Motor neuron (in vitro differentiated cells): ENCODE data around the gene HADH. TPM values are rescaled to one million over a fixed set of nuclear protein-coding genes. Genes with fewer than 3 reads are reported as not detected.
"Not testable (repeated sequence)": the region's sequence is repeated elsewhere in the genome, so short reads cannot be mapped to it uniquely, and the experiment has no call there.

ENCODE experiments used
- ATAC-seq, 8 experiments: fragments of 200-7000 bp; cut with Tn5 transposase; replicated peaks in 6 of 8; 2 replicates each; pipeline ENCODE4 v1.8.0; 2021; ENCODE audit warnings: mild to moderate bottlenecking in 8 of 8, moderate library complexity in 8 of 8
- H3K27ac ChIP-seq, 2 donors: fragments of 250-450 bp; sonication (Bioruptor Pico); 2 replicates each; pipeline ENCODE4 v1.9.0; 2021; ENCODE audit warnings: antibody characterized with exemption in 2 of 2, mild to moderate bottlenecking in 2 of 2, moderate library complexity in 1 of 2
- H3K4me1 ChIP-seq, 2 donors: fragments of 250-450 bp; sonication (Bioruptor Pico); replicated peaks in 1 of 2; 2 replicates each; pipeline ENCODE4 v1.6.1; 2021; ENCODE audit warnings: antibody characterized with exemption in 2 of 2, mild to moderate bottlenecking in 2 of 2, moderate library complexity in 1 of 2
- H3K4me3 ChIP-seq, 5 donors: fragments of 250-450 bp; sonication (Bioruptor Pico); 2 replicates each; pipeline ENCODE4 v1.9.0; 2021; ENCODE audit warnings: antibody characterized with exemption in 5 of 5, mild to moderate bottlenecking in 5 of 5, moderate library complexity in 4 of 5
- WGBS, 10 experiments: fragments of 450-650 bp; shearing (Covaris generic); methylation state at CpG; one replicate each; pipeline ENCODE4 v1.0.0; 2022; 5-methylcytosine and 5-hydroxymethylcytosine counted together
- in situ Hi-C, 9 experiments: fragments of 400-800 bp; cut with MboI; loops; one replicate each; pipeline ENCODE4 v1.15.0; 2021; ENCODE audit warnings: low sequenced_read_pairs in 9 of 9, low pct_unique_long_range_greater_than_20kb in 2 of 9; ENCODE audit not compliant: unreplicated experiment in 9 of 9
- total RNA-seq, 8 experiments: library from RNA; unstranded; fragments of 300-600 nt; gene quantifications; 2 replicates each; pipeline versions ENCODE4 v1.2.3 to v1.2.4, GENCODE V29; 2022

The HADH gene
- total RNA-seq, 8 experiments from 2014 or later: 7.0 to 49.2 (median 17.7) TPM

GRCh38 chr4:108001540-108002135 is 11.9 kb downstream of the HADH start:
- H3K4me3 ChIP-seq: no peak overlapping the region
- no peak for ATAC-seq
- in situ Hi-C loops: loop anchor here in 3 of 9 experiments (25.0 kb wide), 2 partner anchors 561 to 586 kb away; no protein-coding TSS in a partner anchor
- no peak overlapping the region for H3K27ac ChIP-seq
- 80 to 100% (median 100%) methylated on average over 1 to 3 of the region's 3 CpGs; no CpG with 5 or more reads in 2 of the 10 experiments for WGBS, 10 experiments
- no peaks in the 10 kb centered on the region for H3K4me1 ChIP-seq

GRCh38 chr4:108003982-108004515 is 14.4 kb downstream of the HADH start:
- Histone ChIP-seq H3K27ac (no peak overlapping the region), H3K4me1 (no peaks in the 10 kb centered on the region), H3K4me3 (no peak overlapping the region)
- in situ Hi-C loops: loop anchor here in 3 of 9 experiments (25.0 kb wide), 2 partner anchors 558 to 583 kb away; no protein-coding TSS in a partner anchor
- WGBS, 10 experiments: 88 to 100% (median 97%) methylated on average over 2 to 4 of the region's 4 CpGs; no CpG with 5 or more reads in 6 of the 10 experiments
- no peak for ATAC-seq

- Histone ChIP-seq H3K27ac (no peak overlapping the region), H3K4me3 (no peak overlapping the region), H3K4me1 (no peaks in the 10 kb centered on the region)
- in situ Hi-C loops: loop anchor here in 3 of 9 experiments (25.0 kb wide), 2 partner anchors 558 to 583 kb away; no protein-coding TSS in a partner anchor
- WGBS, 10 experiments: 20 to 100% (median 81%) methylated on average over 1 to 2 of the region's 2 CpGs; no CpG with 5 or more reads in 1 of the 10 experiments
- ATAC-seq: no peak
Observed at GRCh38 chr4:108004646-108005045, 15.0 kb downstream of the HADH start.

DNA sequence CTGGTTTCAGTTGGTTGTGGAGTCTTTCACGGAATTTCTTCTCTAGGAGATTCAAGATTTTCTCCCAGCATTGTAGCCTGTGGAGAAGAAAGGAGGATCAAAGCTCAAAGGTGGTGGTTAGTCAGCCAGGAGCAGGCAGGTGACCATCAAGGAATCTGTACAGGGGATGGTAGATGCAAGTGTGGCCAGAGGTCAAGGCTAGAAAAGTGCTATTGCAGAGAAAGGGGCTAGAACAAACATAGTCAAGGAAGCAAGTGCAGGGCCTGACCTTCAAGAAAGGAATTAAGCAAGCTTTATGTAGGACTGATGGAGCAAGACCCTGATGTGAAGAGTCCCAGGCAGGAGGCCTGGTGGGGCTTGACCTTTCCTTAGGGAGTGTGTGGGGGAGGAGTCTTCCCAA is 16.1 kb downstream of the HADH start:
- Histone ChIP-seq H3K4me3 (no peak overlapping the region), H3K4me1 (no peaks in the 10 kb centered on the region), H3K27ac (no peak overlapping the region)
- ATAC-seq: no peak
- WGBS, 10 experiments: 92 to 100% (median 100%) methylated on average over 1 of the region's 1 CpG; no CpG with 5 or more reads in 4 of the 10 experiments
- in situ Hi-C loops: loop anchor here in 3 of 9 experiments (25.0 kb wide), 2 partner anchors 556 to 581 kb away; no protein-coding TSS in a partner anchor

GRCh38 chr4:108006361-108006760 is 16.7 kb downstream of the HADH start:
- in situ Hi-C loops: loop anchor here in 3 of 9 experiments (25.0 kb wide), 2 partner anchors 556 to 581 kb away; no protein-coding TSS in a partner anchor
- peak in 2 of 8 experiments; percentile 72 to 90 for ATAC-seq
- H3K4me1 ChIP-seq: no peaks in the 10 kb centered on the region
- H3K4me3 ChIP-seq: no peak overlapping the region
- no peak overlapping the region for H3K27ac ChIP-seq

GRCh38 chr4:108007984-108008383 is 18.3 kb downstream of the HADH start:
- Histone ChIP-seq H3K27ac (no peak overlapping the region), H3K4me1 (no peaks in the 10 kb centered on the region), H3K4me3 (no peak overlapping the region)
- ATAC-seq: no peak
- WGBS, 10 experiments: 83 to 100% (median 97%) methylated on average over 1 to 6 of the region's 7 CpGs; no CpG with 5 or more reads in 4 of the 10 experiments
- in situ Hi-C loops: loop anchor here in 3 of 9 experiments (25.0 kb wide), 2 partner anchors 554 to 579 kb away; no protein-coding TSS in a partner anchor

DNA sequence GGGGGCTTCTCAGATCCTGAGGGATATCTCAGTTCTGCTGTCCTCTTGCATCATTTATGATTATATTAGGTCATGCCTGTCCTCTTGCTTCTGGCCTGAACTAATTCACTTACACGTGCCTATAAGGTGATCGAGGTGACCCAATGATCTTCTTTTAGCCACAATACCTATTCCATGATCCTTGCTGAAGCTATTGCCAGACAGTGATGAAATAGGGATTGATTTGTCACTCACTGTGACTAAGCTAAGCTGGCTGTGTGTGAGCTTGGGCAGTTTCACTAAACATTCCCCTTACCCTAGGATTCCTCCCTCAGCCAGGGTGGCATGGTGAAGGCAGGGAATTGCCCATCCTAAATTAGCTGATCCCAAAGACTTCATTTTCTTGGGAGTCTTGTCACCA is 19.0 kb downstream of the HADH start:
- no peak overlapping the region for H3K4me3 ChIP-seq
- no peaks in the 10 kb centered on the region for H3K4me1 ChIP-seq
- in situ Hi-C loops: loop anchor here in 3 of 9 experiments (25.0 kb wide), 2 partner anchors 554 to 579 kb away; no protein-coding TSS in a partner anchor
- peak in 5 of 8 experiments; percentile 77 to 97 (median 94) for ATAC-seq
- H3K27ac ChIP-seq: no peak overlapping the region
- WGBS, 10 experiments: 17 to 100% (median 82%) methylated on average over 1 to 2 of the region's 2 CpGs; no CpG with 5 or more reads in 5 of the 10 experiments

GRCh38 chr4:108010167-108010566 is 20.5 kb downstream of the HADH start:
- Histone ChIP-seq H3K27ac (no peak overlapping the region), H3K4me1 (no peaks in the 10 kb centered on the region), H3K4me3 (no peak overlapping the region)
- WGBS, 10 experiments: 43 to 100% (median 93%) methylated on average over 1 to 2 of the region's 2 CpGs
- in situ Hi-C loops: loop anchor here in 3 of 9 experiments (25.0 kb wide), 2 partner anchors 552 to 577 kb away; no protein-coding TSS in a partner anchor
- no peak for ATAC-seq

DNA sequence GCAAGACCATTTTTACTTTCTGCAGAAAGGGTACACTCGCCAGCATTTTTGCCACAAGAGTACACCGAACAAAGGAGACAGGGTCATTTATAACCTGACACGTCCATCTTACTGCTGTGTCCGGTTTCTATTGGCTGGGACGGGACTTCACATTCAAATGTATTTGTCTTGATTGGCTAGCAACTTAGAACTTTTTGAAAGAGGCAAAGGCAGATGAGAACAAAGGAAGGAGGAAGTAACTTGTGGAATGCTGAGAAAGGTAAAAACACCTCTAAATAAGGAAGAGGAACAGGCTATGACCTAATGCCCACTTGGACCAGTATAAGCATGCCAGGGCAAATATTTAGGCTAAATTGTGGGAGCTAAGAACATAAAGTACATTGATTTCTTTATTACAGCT is 22.7 kb downstream of the HADH start:
- H3K4me1 ChIP-seq: not testable (repeated sequence)
- 76 to 100% (median 95%) methylated on average over 1 to 5 of the region's 5 CpGs; no CpG with 5 or more reads in 1 of the 10 experiments for WGBS, 10 experiments
- in situ Hi-C loops: loop anchor here in 3 of 9 experiments (25.0 kb wide), 2 partner anchors 550 to 575 kb away; no protein-coding TSS in a partner anchor

DNA sequence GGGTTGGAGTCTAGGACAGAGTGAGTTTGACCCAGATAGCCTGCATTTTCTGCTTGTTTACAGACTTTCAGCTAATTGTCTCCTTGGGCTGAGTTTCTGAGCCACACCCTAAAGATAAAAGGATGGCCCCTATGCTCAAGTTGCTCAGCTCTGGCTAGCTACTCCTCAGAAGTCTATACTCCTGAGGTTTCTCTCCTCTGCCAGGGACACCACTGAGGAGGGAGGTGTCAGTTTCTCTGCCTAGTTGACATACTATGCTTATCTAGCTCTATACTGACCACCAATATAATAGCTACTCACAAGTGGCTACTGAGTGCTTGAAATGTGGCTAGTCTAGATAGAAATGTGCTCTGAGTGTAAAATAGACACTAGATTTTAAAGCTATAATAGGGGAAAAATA is 23.6 kb downstream of the HADH start:
- Histone ChIP-seq H3K27ac (no peak overlapping the region), H3K4me3 (no peak overlapping the region), H3K4me1 (no peaks in the 10 kb centered on the region)
- peak in 1 of 8 experiments; percentile 23 for ATAC-seq
- in situ Hi-C loops: loop anchor here in 3 of 9 experiments (25.0 kb wide), 2 partner anchors 549 to 574 kb away; no protein-coding TSS in a partner anchor

More for the DNA sequence above, 22.7 kb downstream of the HADH start:
- not testable (repeated sequence) for H3K27ac ChIP-seq, H3K4me3 ChIP-seq, ATAC-seq

DNA sequence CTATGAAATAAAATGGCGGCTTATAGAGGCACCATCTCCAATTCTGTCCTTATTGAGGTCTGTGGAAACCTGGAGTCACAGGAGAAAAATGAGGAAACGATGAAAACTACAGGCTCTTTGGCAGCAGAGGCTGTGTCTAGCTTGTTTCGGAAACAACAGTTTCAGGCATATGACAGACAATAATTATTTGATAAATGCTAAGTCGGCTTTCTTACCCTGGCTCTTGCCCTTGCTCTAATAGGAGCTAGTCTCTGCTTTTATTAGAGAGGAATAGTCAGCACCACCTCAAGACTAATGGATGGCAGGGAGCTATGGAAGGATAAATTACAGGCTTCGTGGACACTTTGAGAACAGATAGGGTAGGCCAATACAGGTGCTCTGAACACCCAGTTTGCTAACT is 24.3 kb downstream of the HADH start:
- no peak overlapping the region for H3K27ac ChIP-seq
- H3K4me3 ChIP-seq: no peak overlapping the region
- H3K4me1 ChIP-seq: no peaks in the 10 kb centered on the region
- in situ Hi-C loops: loop anchor here in 3 of 9 experiments (25.0 kb wide), 2 partner anchors 548 to 573 kb away; no protein-coding TSS in a partner anchor
- ATAC-seq: no peak
- WGBS, 10 experiments: 90 to 100% (median 96%) methylated on average over 1 to 5 of the region's 5 CpGs; no CpG with 5 or more reads in 2 of the 10 experiments

- peak; percentile 49 to 84 (median 73) for ATAC-seq
- WGBS, 10 experiments: 29 to 63% (median 49%) methylated on average over 2 to 6 of the region's 8 CpGs; no CpG with 5 or more reads in 1 of the 10 experiments
- Histone ChIP-seq H3K4me3 (no peak overlapping the region), H3K27ac (no peak overlapping the region), H3K4me1 (no peaks in the 10 kb centered on the region)
- in situ Hi-C loops: loop anchor here in 3 of 9 experiments (25.0 kb wide), 2 partner anchors 544 to 569 kb away; no protein-coding TSS in a partner anchor
Observed at GRCh38 chr4:108018040-108018883, 28.6 kb downstream of the HADH start.
